Measurements from ENCODE around the gene ABRACL. TPM values are rescaled to one million over a fixed set of nuclear protein-coding genes. Genes with fewer than 3 reads are reported as not detected.

The ABRACL gene
- total and polyA plus RNA-seq, 2 donors (not counting 3 experiments of a cell fraction or from before 2014, with no cell fraction given), result 54.4 to 87.4 TPM

DNA sequence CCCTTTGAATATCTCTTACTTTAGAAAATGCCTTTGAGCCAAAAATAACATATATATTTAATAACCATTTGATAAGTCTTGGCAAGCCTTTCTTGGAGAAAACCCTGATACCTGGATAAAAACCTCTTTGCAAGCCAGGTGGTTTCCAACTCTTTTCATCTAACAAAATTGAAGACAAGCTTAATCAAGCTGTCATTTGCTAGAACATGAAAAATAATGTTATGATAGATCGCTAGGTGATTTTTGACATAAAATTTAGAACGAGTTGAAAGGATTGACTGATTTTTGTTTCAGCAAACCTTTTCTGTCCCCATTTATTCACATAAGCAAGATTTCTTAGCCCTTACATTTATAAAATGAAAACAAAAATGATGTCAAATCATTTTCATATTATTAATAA, 44.6 kb downstream of the ABRACL start:
- Histone ChIP-seq H4K20me1 (replicated peaks; ENCODE audit: control insufficient read depth, extremely low read depth, insufficient read depth, low read length) (no peaks in the 10 kb centered on the region), H3K4me1 (ENCODE audit: control insufficient read depth, extremely low read depth, insufficient read depth, low read length) (no peaks in the 10 kb centered on the region), H3K27ac (ENCODE audit: insufficient read depth, low read depth, low read length) (no peak overlapping the region), H3K9ac (replicated peaks; ENCODE audit: extremely low read depth, insufficient read depth, low read length) (no peak overlapping the region), H2AFZ (ENCODE audit: low read depth, low read length) (no peak overlapping the region), H3K4me3 (replicated peaks in 1 of 3; ENCODE audit: insufficient read depth in 1 of 3, low read depth in 1 of 3, low read length in 3 of 3) (no peak overlapping the region), H3K36me3 (ENCODE audit: control insufficient read depth in 2 of 2, extremely low read depth in 1 of 2, insufficient read depth in 2 of 2, low read length in 2 of 2) (no peaks in the 10 kb centered on the region), H3K4me2 (ENCODE audit: insufficient read depth, low read length) (no peak overlapping the region), H3K9me3 (replicated peaks; ENCODE audit: control insufficient read depth, insufficient read depth, low read length) (no peaks in the 10 kb centered on the region), H3K27me3 (ENCODE audit: control insufficient read depth in 2 of 2, insufficient read depth in 2 of 2, low read length in 2 of 2) (no peaks in the 10 kb centered on the region), H3K79me2 (ENCODE audit: control insufficient read depth, insufficient read depth, low read length) (no peaks in the 10 kb centered on the region), H3K9me1 (replicated peaks; ENCODE audit: control insufficient read depth, extremely low read depth, insufficient read depth, low read length) (no peaks in the 10 kb centered on the region)
- no peak for FAIRE-seq
- TF ChIP-seq POLR2AphosphoS5 (IDR thresholded peaks at IDR 0.05; ENCODE audit: insufficient read depth, low read depth, low read length), result no peak
- TF ChIP-seq, protein P1, sequence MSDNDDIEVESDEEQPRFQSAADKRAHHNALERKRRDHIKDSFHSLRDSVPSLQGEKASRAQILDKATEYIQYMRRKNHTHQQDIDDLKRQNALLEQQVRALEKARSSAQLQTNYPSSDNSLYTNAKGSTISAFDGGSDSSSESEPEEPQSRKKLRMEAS (IDR thresholded peaks at IDR 0.05; ENCODE audit: insufficient read depth, insufficient read length), result no peak
- no peak for TF ChIP-seq FOS (IDR thresholded peaks at IDR 0.05; ENCODE audit: borderline replicate concordance, insufficient read depth, low read length)
- TF ChIP-seq EZH2 (IDR thresholded peaks at IDR 0.05; ENCODE audit: borderline replicate concordance, low read depth, low read length, severe bottlenecking), result no peak
- no peak for TF ChIP-seq GATA2 (IDR thresholded peaks at IDR 0.05; ENCODE audit: insufficient read depth, insufficient read length, low read depth, low read length)
- TF ChIP-seq POLR2A (IDR thresholded peaks at IDR 0.05; ENCODE audit: low read depth, low read length), result no peak
- no peak for TF ChIP-seq JUN (IDR thresholded peaks at IDR 0.05; ENCODE audit: borderline replicate concordance, insufficient read depth, insufficient read length, low read depth)
- TF ChIP-seq MYC (IDR thresholded peaks at IDR 0.05; ENCODE audit: low read depth, low read length), result no peak
- TF ChIP-seq, protein P2, sequence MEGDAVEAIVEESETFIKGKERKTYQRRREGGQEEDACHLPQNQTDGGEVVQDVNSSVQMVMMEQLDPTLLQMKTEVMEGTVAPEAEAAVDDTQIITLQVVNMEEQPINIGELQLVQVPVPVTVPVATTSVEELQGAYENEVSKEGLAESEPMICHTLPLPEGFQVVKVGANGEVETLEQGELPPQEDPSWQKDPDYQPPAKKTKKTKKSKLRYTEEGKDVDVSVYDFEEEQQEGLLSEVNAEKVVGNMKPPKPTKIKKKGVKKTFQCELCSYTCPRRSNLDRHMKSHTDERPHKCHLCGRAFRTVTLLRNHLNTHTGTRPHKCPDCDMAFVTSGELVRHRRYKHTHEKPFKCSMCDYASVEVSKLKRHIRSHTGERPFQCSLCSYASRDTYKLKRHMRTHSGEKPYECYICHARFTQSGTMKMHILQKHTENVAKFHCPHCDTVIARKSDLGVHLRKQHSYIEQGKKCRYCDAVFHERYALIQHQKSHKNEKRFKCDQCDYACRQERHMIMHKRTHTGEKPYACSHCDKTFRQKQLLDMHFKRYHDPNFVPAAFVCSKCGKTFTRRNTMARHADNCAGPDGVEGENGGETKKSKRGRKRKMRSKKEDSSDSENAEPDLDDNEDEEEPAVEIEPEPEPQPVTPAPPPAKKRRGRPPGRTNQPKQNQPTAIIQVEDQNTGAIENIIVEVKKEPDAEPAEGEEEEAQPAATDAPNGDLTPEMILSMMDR (IDR thresholded peaks at IDR 0.05; ENCODE audit: extremely low read depth in 1 of 2, insufficient read depth in 1 of 2, low read depth in 1 of 2, low read length in 2 of 2), result no peak
- intact Hi-C loops (cut with micrococcal nuclease), result no loop called here
- dilution Hi-C loops (cut with MboI; ENCODE audit: extremely low pct_ligation_motif_present, low sequenced_read_pairs), result no loop called here
- POLR2A ChIA-PET, result no interaction called here
- no peak for DNase-seq (ENCODE audit: low read depth, low spot score)
- CTCF ChIA-PET, result no interaction called here
- no TSS peak for BruUV-seq (replicated peaks)
